HAP-1 (cell line): ENCODE measurements around the gene PCBP2.
A peak's percentile ranks its signal among the peaks of the same experiment; 100 is the strongest.

Source experiments
- DNase-seq, 2 experiments: peaks; one replicate each; pipeline ENCODE4 v3.0.0-alpha.2; 2016 to 2020; ENCODE audit warnings: low spot score in 2 of 2
- H3K27me3 ChIP-seq: fragments of 250-450 bp; sonication (Bioruptor Pico); 2 replicates; pipeline ENCODE4 v1.5.1; 2020; ENCODE audit warnings: low read depth, mild to moderate bottlenecking, moderate library complexity
- H3K36me3 ChIP-seq: fragments of 250-450 bp; sonication (Bioruptor Pico); replicated peaks from 2 replicates; pipeline ENCODE4 v1.5.1; 2020; ENCODE audit warnings: mild to moderate bottlenecking
- H3K4me1 ChIP-seq: fragments of 250-450 bp; sonication (Bioruptor Pico); 2 replicates; pipeline ENCODE4 v1.5.1; 2020; ENCODE audit warnings: mild to moderate bottlenecking
- H3K4me3 ChIP-seq: fragments of 250-450 bp; sonication (Bioruptor Pico); 2 replicates; pipeline ENCODE4 v1.5.1; 2020; ENCODE audit warnings: mild to moderate bottlenecking, moderate library complexity
- H3K9me3 ChIP-seq: fragments of 250-450 bp; sonication (Bioruptor Pico); 2 replicates; pipeline ENCODE4 v1.5.1; 2020; ENCODE audit warnings: mild to moderate bottlenecking, moderate library complexity
- in situ Hi-C: fragments of 300-500 bp; cut with MboI; formaldehyde crosslinking; loops from 3 replicates; pipeline ENCODE4 v1.14.3; 2020; ENCODE audit warnings: low sequenced_read_pairs, inconsistent platforms, mixed read lengths

The PCBP2 gene

DNA sequence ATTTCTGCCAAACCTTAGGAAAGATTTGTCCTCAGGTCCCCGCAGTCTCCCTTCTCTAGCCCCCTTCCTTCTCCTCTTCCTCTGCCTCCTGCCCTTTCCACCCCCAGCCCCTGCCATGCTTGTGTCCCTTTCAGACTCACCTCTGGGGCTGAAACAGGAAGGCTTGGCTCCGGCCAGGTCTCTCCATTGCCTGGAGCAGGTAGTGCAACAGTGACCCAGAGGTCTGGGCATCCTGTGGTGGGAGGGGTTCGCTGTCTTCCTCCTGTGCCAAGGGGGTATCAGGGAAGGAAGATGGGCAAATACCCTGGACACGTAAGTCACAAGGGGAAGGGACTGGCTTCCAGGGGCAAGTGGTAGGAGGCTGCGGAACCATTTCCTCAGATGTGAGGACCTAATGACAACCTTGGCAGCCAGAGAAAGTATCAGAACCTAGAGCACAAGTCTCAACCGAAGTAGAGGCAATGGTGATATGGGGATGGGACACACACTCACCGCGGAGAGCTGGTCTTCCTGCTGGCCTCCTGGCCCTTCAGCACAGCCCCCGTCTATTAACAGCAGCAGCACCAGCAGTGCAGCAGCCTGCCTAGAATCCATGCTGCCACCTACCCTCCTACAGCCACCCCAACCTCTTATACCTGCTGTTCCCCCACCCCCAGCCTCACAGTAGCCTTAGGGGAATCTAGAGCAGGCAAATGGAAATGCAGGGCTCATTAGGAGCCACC, 55.1 kb downstream of the PCBP2 start, which contains the start of gene NPFF:
TSS of gene NPFF (minus strand) at position 604 of the 722 bp plus-strand sequence. CDS start at position 594, 10 bp downstream.
- no peak for DNase-seq
- Histone ChIP-seq H3K4me3 (no peak within 1 kb of the TSS), H3K27me3 (no peaks in the 10 kb centered on the region), H3K4me1 (peaks cover 2% of the 10 kb centered on the region; the same call in 1 of the 2 replicates), H3K36me3 (peaks cover 16% of the 10 kb centered on the region), H3K9me3 (no peaks in the 10 kb centered on the region)
- in situ Hi-C loops: loop anchor here (10.0 kb wide), 1 partner anchor 182 kb away; the partner anchor contains the start of gene AAAS

DNA sequence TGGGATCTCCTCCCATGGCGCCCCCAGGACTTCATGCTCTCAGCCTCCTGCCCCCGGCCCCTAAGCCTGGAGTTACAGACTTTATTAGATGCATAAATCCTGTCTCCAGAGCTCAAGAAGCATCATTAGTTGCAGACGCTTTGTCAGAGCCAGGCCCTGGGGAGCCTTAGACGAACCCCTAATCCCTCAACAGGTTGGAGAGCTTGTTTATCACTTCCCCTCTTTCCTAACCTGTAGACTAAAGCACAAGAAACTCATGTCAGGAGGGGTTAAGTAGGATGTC, 55.6 kb downstream of the PCBP2 start:
- H3K36me3 ChIP-seq: peaks cover 16% of the 10 kb centered on the region
- no peak for DNase-seq
- in situ Hi-C loops: loop anchor here (10.0 kb wide), 1 partner anchor 183 kb away; the partner anchor contains the start of gene AAAS

DNA sequence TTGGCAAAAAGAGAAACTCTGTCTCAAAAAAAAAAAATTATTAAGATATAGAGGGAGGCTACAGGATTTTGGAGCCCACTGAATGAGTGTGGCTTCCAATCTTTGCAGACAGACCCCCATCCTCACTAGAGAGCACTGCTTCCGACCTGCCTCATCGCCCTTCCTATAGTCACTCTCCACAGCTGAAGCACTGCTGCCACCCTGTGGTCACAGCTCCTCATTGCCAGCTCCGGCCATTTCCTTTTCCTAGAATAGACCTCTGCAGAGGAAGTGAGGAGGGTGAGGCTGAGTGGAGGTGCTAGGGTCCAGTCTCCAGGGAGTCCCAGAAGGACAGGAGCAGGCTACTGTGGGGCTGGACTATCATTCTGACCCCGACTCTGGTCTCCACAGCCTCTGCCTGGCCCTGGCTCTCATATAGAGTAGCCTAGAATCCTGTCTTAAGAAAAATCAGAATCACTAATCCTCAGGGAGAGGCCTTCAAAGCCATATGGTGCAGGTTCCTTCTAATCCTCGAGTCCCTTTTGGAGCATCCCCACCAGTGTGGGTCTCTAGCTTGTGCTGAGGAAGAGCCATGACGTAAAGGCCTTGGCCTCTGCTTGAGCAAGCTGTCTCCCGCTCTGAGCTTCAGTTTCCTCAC, 56.8 kb downstream of the PCBP2 start:
- H3K4me3 ChIP-seq: no peak overlapping the region
- in situ Hi-C loops: loop anchor here (10.0 kb wide), 1 partner anchor 184 kb away; the partner anchor contains the start of gene AAAS

More for the DNA sequence above, 55.6 kb downstream of the PCBP2 start:
- H3K4me3 ChIP-seq: no peak overlapping the region
- H3K9me3 ChIP-seq: no peaks in the 10 kb centered on the region
- no peaks in the 10 kb centered on the region for H3K27me3 ChIP-seq
- no peaks in the 10 kb centered on the region for H3K4me1 ChIP-seq

DNA sequence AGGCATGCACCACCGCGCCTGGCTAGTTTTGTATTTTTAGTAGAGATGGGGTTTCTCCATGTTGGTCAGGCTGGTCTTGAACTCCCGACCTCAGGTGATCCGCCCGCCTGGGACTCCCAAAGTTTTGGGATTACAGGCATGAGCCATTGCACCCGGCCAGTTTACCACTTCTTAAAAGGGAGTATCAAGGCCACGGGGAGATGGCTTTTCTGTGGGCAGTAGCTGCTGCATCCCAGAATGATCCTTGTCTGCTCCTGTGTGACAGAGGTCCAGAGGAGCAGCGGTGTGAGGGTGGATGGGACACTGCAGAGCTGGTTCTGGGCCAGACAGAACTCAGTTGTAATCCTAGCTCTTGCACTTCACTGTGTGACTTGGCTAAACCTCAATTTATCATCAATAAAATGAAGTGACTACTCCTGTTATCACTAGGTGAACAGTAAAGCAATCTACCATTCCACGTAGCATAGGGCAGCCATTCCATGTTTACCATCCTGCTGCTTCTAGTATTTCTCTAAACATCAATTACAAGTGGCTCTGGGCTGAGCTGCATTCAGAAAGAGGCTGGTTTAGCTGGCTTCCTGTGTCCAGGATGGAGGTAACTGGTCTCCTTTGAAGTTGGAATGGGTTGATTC, 58.4 kb downstream of the PCBP2 start:
- Histone ChIP-seq H3K36me3 (peaks cover 17% of the 10 kb centered on the region), H3K4me3 (no peak overlapping the region), H3K4me1 (no peaks in the 10 kb centered on the region), H3K9me3 (no peaks in the 10 kb centered on the region), H3K27me3 (no peaks in the 10 kb centered on the region)
- in situ Hi-C loops: loop anchor here (10.0 kb wide), 1 partner anchor 305 kb away; the partner anchor contains the start of gene ITGB7
- DNase-seq: no peak

More for the DNA sequence above, 56.8 kb downstream of the PCBP2 start:
- DNase-seq: peak; percentile 79 to 91
- no peaks in the 10 kb centered on the region for H3K27me3 ChIP-seq
- H3K9me3 ChIP-seq: no peaks in the 10 kb centered on the region
- H3K4me1 ChIP-seq: no peaks in the 10 kb centered on the region
- peaks cover 16% of the 10 kb centered on the region for H3K36me3 ChIP-seq

DNA sequence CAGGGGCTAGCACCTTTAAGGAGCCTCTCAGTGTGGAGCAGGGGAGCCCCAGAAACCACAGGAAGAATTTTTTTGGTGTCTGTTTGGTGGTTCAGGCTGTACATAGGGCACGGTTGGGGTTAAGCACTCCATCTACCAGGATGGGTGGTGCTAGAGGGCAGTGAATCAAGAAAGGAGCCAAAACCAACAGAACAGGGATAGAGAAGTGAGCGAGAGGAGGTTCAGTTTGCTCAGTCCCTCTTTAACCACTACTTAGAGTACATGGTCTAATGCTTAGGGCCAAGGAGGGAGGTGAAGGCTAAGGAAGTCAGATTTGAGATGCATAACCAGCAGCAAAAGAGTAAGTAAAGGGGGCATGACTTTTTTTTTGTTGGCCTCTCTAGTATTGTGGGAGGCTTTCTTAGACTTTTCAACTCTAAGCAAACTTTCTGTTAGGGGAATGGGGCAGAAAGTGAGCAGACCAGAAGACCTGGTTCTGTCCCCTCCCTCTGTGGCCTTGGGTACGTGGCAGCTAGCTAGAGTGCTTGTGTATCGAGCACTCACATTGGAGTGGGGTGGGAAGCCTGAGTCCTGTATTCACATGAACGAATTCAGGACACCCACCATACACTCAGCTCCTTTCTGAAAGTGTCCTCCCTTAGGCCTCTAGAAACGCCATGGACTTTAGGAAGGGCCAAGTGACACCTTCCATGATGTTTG, 62.0 kb downstream of the PCBP2 start:
- Histone ChIP-seq H3K9me3 (no peaks in the 10 kb centered on the region), H3K36me3 (peaks cover 13% of the 10 kb centered on the region), H3K27me3 (no peaks in the 10 kb centered on the region), H3K4me1 (no peaks in the 10 kb centered on the region), H3K4me3 (no peak overlapping the region)
- no peak for DNase-seq
- in situ Hi-C loops: loop anchor here (10.0 kb wide), 1 partner anchor 309 kb away; the partner anchor contains the start of gene ITGB7

DNA sequence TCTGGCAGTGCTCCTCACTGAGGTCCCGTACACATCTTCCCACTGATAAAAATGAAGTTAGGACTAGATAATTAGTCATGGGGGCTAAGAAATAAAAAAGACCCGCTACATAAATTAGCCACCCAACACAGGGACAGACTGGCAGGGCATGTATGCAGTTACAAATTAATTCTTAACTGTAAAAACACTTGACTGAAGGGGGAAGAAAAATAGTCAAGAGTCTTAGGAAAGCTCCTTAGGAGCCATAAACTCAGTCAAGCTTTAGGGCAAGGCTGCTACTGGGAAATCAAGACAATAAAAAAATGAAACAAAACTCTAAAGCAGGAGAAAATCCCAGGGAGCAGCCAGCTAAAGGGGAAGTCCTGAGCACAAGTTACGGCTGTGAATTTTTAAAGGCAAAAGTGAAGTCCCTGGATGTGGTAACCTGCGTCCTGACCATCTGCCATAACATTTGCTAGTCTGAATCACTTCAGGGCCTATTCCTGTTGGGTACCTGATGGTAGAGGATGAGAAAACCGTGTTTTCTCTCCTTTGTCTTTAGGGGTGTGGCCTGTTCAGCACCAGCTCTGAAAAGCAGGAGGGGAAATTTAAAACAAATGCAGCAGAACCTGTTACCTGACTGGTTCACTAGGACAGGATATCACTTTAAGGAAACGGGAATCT, 62.9 kb downstream of the PCBP2 start:
- in situ Hi-C loops: loop anchor here (10.0 kb wide), 1 partner anchor 310 kb away; the partner anchor contains the start of gene ITGB7
- no peaks in the 10 kb centered on the region for H3K9me3 ChIP-seq
- H3K36me3 ChIP-seq: peaks cover 13% of the 10 kb centered on the region
- no peak overlapping the region for H3K4me3 ChIP-seq
- DNase-seq: no peak
- H3K27me3 ChIP-seq: no peaks in the 10 kb centered on the region
- no peaks in the 10 kb centered on the region for H3K4me1 ChIP-seq

DNA sequence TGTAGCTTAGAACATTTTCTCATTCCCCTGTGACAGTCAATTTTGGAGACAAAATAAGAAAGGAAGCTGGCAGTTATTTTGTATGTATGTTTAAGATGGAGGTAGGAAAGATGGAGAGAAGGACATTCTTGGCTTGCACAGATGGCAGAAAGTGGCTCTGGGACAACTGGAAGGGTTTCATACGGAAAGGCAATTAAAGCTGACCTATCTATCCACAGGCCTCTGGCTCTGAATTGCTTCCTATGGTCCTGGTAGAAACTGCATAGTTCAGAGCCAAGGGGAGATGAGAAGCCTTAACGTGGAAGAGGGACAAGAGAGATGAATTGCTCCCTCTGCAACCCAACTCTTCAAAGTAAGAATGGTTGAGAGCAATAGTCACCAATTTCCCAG, 63.4 kb downstream of the PCBP2 start:
- in situ Hi-C loops: loop anchor here (10.0 kb wide), 1 partner anchor 310 kb away; the partner anchor contains the start of gene ITGB7
- no peak for DNase-seq
- Histone ChIP-seq H3K36me3 (peaks cover 13% of the 10 kb centered on the region), H3K27me3 (no peaks in the 10 kb centered on the region), H3K9me3 (no peaks in the 10 kb centered on the region), H3K4me1 (no peaks in the 10 kb centered on the region), H3K4me3 (no peak overlapping the region)

DNA sequence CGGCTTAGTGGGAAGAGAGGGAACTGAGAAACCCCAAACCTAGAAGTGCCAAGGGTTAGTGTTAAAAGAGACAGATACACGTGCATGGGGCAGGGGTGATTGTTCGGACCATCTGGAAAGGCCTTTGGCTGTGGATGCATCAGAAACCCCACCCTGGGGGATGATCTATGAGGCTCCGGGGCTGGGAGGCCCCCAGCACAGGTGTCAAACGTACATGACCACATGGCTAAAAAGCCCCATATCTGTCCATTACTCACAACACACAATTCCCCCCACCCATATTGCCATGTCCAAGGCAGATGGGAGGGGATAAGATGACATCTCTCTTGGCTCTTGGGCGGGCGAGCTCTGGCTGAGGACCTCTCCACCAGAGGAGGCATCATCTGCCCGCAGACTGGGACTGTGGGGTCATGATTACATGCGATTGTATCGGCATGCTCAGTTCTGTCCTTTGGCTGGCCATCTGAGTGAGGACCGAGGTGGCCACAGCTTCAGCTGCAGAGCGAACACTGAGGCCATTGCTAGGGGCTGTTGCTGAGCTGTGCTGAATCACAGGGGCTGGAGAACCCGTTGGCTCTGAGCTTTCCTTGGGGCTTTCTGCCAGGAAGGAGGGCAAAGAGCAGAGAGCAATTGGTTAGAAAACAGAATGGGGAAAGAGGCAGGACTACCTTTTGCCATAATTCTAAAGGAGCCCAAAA, 65.0 kb downstream of the PCBP2 start:
- Histone ChIP-seq H3K4me1 (no peaks in the 10 kb centered on the region), H3K4me3 (no peak overlapping the region), H3K36me3 (peaks cover 13% of the 10 kb centered on the region), H3K9me3 (no peaks in the 10 kb centered on the region), H3K27me3 (no peaks in the 10 kb centered on the region)
- DNase-seq: no peak
- in situ Hi-C loops: loop anchor here (10.0 kb wide), 1 partner anchor 312 kb away; the partner anchor contains the start of gene ITGB7

DNA sequence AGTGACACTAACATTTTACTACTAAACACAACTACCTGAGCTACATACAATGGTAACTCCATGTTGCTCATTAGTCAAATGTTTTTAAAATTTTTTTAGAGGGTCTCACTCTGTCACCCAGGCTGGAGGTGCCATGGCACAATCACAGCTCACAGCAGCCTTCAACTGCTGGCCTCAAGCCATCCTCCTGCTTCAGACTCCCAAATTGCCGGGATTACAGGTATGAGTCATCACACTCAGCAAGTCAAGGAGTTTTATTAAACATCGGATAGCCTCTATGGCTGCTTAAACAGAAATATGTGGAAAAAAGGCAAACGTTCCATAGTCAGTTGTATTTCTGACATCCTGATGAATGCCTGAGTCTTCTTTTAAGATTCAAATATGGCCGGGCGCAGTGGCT, 66.5 kb downstream of the PCBP2 start:
- Histone ChIP-seq H3K36me3 (peaks cover 20% of the 10 kb centered on the region), H3K9me3 (no peaks in the 10 kb centered on the region), H3K27me3 (no peaks in the 10 kb centered on the region), H3K4me3 (no peak overlapping the region), H3K4me1 (no peaks in the 10 kb centered on the region)
- in situ Hi-C loops: loop anchor here (10.0 kb wide), 1 partner anchor 314 kb away; the partner anchor contains the start of gene ITGB7
- DNase-seq: no peak

DNA sequence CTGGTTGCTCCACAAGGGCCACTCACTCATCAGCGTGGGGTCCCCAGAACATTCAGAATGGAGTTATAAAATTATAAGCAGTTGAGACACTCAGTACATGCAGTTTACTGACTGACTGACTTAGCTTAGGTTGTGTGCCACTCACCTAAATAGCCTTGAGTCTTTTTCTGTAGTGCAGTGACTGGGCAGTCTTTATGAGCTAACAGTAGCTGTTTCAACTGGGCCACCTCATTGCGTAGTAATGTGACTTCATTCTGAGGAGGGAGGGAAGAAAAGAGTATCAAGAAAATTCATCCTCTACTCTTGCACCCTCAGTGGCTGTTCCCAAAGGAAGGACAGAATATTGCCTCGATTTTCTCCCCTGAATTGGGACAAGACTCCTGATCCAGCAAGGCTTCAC, 71.2 kb downstream of the PCBP2 start:
- H3K4me1 ChIP-seq: no peaks in the 10 kb centered on the region
- in situ Hi-C loops: no loop called here
- no peaks in the 10 kb centered on the region for H3K9me3 ChIP-seq
- DNase-seq: no peak
- peaks cover 6% of the 10 kb centered on the region for H3K36me3 ChIP-seq
- H3K4me3 ChIP-seq: no peak overlapping the region
- H3K27me3 ChIP-seq: no peaks in the 10 kb centered on the region

DNA sequence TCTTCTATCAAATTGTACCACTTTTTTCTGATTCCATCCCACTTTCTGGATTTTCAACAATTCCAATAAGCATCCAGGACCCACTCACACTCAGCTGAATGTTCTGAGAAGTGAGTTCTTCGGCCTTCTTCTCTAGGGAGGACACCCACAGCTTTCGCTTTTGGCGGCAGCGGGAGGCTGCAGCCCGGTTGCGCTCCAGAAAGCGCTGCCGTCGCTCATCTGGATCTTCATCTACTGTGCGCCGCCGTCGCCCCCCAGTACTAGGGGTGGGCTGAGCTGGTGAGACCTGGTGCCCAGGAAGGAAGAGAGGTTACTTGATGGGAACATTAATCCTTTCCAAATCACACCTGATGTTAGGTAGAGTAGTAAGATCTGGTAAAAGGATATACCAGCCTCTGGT, 72.6 kb downstream of the PCBP2 start:
- Histone ChIP-seq H3K36me3 (peaks cover 6% of the 10 kb centered on the region), H3K9me3 (no peaks in the 10 kb centered on the region), H3K27me3 (no peaks in the 10 kb centered on the region), H3K4me1 (no peaks in the 10 kb centered on the region), H3K4me3 (no peak overlapping the region)
- in situ Hi-C loops: no loop called here
- no peak for DNase-seq

DNA sequence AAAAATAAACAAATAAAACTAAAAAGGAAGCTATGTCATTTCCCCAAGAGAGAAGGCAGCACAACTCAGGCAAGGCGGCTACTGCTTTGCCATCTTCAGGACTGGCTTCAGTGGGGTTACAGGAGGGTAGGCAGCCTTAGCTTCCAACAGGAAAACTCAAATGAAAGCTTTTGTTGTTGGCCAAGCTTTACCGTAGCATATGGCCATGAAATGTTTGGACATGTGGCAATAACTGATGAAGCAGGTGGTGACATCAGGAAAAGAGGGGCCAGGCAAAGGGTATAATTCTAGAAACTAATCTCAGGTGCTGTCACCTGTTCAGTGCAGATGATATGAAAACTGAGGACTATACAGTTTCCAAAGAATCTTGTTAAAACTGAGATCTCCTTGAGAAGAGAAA, 78.2 kb downstream of the PCBP2 start:
- H3K4me1 ChIP-seq: no peaks in the 10 kb centered on the region
- in situ Hi-C loops: no loop called here
- no peak overlapping the region for H3K4me3 ChIP-seq
- H3K27me3 ChIP-seq: no peaks in the 10 kb centered on the region
- H3K36me3 ChIP-seq: peaks cover 22% of the 10 kb centered on the region
- H3K9me3 ChIP-seq: no peaks in the 10 kb centered on the region
- no peak for DNase-seq
